DOHH2 (cell line): ENCODE results near the gene STK25.

ENCODE experiments used
- H3F3A ChIP-seq: fragments of 200-600 bp; sonication (generic), shearing (Covaris generic); 2 replicates; pipeline ENCODE4 v1.6.0; 2016; ENCODE audit warnings: antibody characterized with exemption, mild to moderate bottlenecking; ENCODE audit not compliant: control insufficient read depth, insufficient read depth
- H3K27ac ChIP-seq: fragments of 200-600 bp; sonication (generic); 2 replicates; pipeline ENCODE4 v1.5.1; 2014; ENCODE audit warnings: low read depth, mild to moderate bottlenecking, low read length, moderate library complexity
- H3K27me3 ChIP-seq: fragments of 200-600 bp; sonication (generic); 2 replicates; pipeline ENCODE4 v1.6.1; 2014; ENCODE audit warnings: mild to moderate bottlenecking, low read length, mixed read lengths; ENCODE audit not compliant: control insufficient read depth
- H3K36me3 ChIP-seq: fragments of 200-600 bp; sonication (generic); 2 replicates; pipeline ENCODE4 v1.6.1; 2014; ENCODE audit warnings: mild to moderate bottlenecking, low read length, moderate library complexity, mixed read lengths; ENCODE audit not compliant: control insufficient read depth
- H3K4me1 ChIP-seq: fragments of 200-600 bp; sonication (generic); 2 replicates; pipeline ENCODE4 v1.6.1; 2014; ENCODE audit warnings: mild to moderate bottlenecking, low read length, mixed read lengths; ENCODE audit not compliant: control insufficient read depth
- H3K4me2 ChIP-seq: fragments of 200-600 bp; sonication (generic); 2 replicates; pipeline ENCODE4 v1.6.0; 2014; ENCODE audit warnings: mild to moderate bottlenecking, low read length, moderate library complexity
- H3K4me3 ChIP-seq: fragments of 200-600 bp; sonication (generic); 2 replicates; pipeline ENCODE4 v1.5.1; 2014; ENCODE audit warnings: mild to moderate bottlenecking, low read length, mixed read lengths
- H3K79me2 ChIP-seq: fragments of 200-600 bp; sonication (generic); 2 replicates; pipeline ENCODE4 v1.6.1; 2014; ENCODE audit warnings: mild to moderate bottlenecking, low read length, mixed read lengths; ENCODE audit not compliant: control insufficient read depth
- H3K9me2 ChIP-seq: fragments of 200-600 bp; sonication (generic); replicated peaks from 2 replicates; pipeline ENCODE4 v1.6.1; 2014; ENCODE audit warnings: mild to moderate bottlenecking, low read length, mixed read lengths; ENCODE audit not compliant: control insufficient read depth
- H3K9me3 ChIP-seq: fragments of 200-600 bp; sonication (generic); 2 replicates; pipeline ENCODE4 v1.6.1; 2014; ENCODE audit warnings: antibody characterized with exemption, low read length, mixed read lengths; ENCODE audit not compliant: control insufficient read depth, insufficient read depth
- H4K20me1 ChIP-seq: fragments of 200-600 bp; sonication (generic); 2 replicates; pipeline ENCODE4 v1.6.0; 2014; ENCODE audit warnings: low read depth, mild to moderate bottlenecking, antibody characterized with exemption, low read length, moderate library complexity; ENCODE audit not compliant: control insufficient read depth, insufficient read depth
- CTCF ChIP-seq: fragments of 200-600 bp; sonication (generic); IDR thresholded peaks from one replicate; pipeline ENCODE4 v1.5.1; 2014; ENCODE audit warnings: antibody characterized with exemption, mild to moderate bottlenecking, low read depth, low read length; ENCODE audit not compliant: poor library complexity, severe bottlenecking
- EZH2phosphoT487 ChIP-seq: fragments of 200-600 bp; sonication (generic); IDR thresholded peaks from 2 replicates; pipeline ENCODE4 v1.6.1; 2017; ENCODE audit warnings: borderline replicate concordance, mild to moderate bottlenecking, antibody characterized with exemption, low read length, moderate library complexity, mixed read lengths

The STK25 gene

GRCh38 chr2:241489088-241489487 lies 19.3 kb downstream of the STK25 start:
- H3F3A ChIP-seq, result no peaks in the 10 kb centered on the region
- H3K4me3 ChIP-seq, result no peak overlapping the region
- H3K27me3 ChIP-seq, result no peaks in the 10 kb centered on the region
- no peaks in the 10 kb centered on the region for H3K9me2 ChIP-seq
- H3K4me1 ChIP-seq, result no peaks in the 10 kb centered on the region
- peaks cover 5% of the 10 kb centered on the region for H3K36me3 ChIP-seq
- no peaks in the 10 kb centered on the region for H3K79me2 ChIP-seq
- H3K4me2 ChIP-seq, result no peak overlapping the region
- H4K20me1 ChIP-seq, result no peaks in the 10 kb centered on the region
- TF ChIP-seq CTCF, result no peak
- no peak for TF ChIP-seq EZH2phosphoT487
- no peaks in the 10 kb centered on the region for H3K9me3 ChIP-seq
- H3K27ac ChIP-seq, result no peak overlapping the region

- Histone ChIP-seq H3K9me3 (no peaks in the 10 kb centered on the region), H3K4me1 (no peaks in the 10 kb centered on the region), H3K9me2 (no peaks in the 10 kb centered on the region), H3K4me3 (no peak overlapping the region), H3K79me2 (no peaks in the 10 kb centered on the region), H3K36me3 (no peaks in the 10 kb centered on the region), H3K4me2 (no peak overlapping the region), H4K20me1 (no peaks in the 10 kb centered on the region), H3F3A (no peaks in the 10 kb centered on the region), H3K27ac (no peak overlapping the region), H3K27me3 (no peaks in the 10 kb centered on the region)
- TF ChIP-seq CTCF (no peak), EZH2phosphoT487 (no peak)
These were observed 23.0 kb downstream of the STK25 start for GRCh38 chr2:241485172-241485911.

GRCh38 chr2:241483305-241483704 lies 25.1 kb downstream of the STK25 start:
- no peaks in the 10 kb centered on the region for H3K9me3 ChIP-seq
- no peak overlapping the region for H3K27ac ChIP-seq
- TF ChIP-seq EZH2phosphoT487, result no peak
- TF ChIP-seq CTCF, result no peak
- no peaks in the 10 kb centered on the region for H3K9me2 ChIP-seq
- no peak overlapping the region for H3K4me3 ChIP-seq
- no peaks in the 10 kb centered on the region for H4K20me1 ChIP-seq
- H3K36me3 ChIP-seq, result no peaks in the 10 kb centered on the region
- no peaks in the 10 kb centered on the region for H3K4me1 ChIP-seq
- H3K27me3 ChIP-seq, result no peaks in the 10 kb centered on the region
- no peak overlapping the region for H3K4me2 ChIP-seq
- H3K79me2 ChIP-seq, result no peaks in the 10 kb centered on the region
- H3F3A ChIP-seq, result no peaks in the 10 kb centered on the region
